ENCODE measurements around the gene MCC.

MCC gene

DNA sequence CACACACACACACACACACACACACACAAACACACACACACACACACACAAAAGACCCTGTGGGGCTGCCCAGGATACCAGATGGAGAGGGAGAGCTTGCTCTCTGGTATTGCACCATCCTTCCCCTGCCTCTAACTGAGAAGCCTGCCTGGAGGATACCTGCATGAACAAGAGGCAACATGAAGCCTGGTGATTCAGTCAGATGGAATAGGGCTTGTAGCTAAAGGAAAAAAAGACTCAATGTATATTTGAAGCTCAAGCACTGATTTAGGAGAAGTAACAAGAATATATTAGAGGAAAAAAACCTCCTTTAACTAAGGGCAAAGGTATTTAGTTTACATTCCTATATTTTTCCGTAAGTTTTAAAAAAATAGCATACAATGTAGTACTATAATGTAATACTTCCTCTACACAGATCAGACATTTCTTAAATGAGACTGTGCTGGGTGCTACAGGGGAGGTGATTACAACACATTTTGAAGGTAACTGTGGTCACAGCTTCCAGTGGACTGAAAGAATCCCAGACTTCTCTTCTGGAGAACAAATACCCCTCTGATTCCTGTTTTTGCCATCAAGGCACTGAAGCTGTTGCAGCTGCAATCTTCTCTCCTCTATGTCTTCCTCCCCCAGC is 342.4 kb downstream of the MCC start:
- DNase-seq (ENCODE audit: low spot score): no peak

DNA sequence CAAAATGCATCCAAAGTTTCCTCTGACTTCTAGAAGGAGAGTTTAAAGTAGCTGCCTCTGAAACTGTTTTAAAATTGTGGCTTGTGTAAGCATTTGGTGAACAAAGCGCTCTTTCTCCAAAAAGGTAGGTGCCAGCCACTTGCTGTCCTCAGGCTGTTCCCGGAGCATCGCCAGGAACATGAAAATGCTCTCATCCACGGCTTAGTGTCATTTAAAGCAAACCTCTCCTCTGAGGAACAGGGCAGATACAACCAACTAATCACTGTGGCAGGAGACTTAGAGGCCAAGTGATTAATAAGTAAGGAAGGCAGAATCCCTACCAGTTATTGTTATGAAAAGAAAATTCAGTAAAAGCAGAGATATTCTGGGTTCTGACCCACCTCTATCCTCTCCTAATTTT is 346.1 kb downstream of the MCC start:
- no peak for DNase-seq (ENCODE audit: low spot score)

DNA sequence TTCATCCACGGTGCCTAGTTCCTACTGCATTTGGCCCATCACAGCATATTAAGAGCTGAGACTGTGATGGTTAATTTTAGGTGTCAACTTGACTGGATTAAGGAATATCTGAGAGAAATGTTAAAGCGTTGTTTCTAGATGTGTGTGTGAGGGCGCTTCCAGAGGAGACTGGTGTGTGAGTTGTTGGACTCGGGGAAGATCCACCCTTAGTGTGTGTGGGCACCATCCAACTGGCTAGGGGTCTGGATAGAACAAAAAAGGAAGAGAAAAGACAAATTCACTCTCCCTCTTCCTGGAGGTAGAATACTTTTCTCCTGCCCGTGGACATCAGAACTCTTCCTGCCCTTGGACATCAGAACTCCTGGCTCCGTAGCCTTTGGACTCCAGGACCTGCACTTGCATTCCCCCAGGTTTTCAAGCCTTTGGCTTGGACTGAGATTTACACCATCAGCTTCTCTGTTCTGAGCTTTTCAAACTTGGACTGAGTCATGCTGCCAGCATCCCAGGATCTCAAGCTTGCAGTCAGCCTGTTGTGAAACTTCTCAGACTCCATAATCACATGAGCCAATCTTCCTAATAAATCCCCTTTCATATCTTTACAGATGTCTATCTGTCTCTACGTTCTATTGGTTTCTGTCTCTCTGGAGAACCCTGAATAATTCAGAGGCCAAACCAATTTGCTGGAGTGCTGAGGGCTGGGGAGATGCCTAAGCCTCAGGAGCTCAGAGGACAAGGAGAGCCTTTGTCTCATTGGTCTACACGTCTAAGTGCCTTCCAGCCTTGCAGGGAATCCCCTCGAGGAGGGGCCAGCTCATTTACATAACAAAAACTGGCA is 347.2 kb downstream of the MCC start:
- no peak for DNase-seq (ENCODE audit: low spot score)

DNA sequence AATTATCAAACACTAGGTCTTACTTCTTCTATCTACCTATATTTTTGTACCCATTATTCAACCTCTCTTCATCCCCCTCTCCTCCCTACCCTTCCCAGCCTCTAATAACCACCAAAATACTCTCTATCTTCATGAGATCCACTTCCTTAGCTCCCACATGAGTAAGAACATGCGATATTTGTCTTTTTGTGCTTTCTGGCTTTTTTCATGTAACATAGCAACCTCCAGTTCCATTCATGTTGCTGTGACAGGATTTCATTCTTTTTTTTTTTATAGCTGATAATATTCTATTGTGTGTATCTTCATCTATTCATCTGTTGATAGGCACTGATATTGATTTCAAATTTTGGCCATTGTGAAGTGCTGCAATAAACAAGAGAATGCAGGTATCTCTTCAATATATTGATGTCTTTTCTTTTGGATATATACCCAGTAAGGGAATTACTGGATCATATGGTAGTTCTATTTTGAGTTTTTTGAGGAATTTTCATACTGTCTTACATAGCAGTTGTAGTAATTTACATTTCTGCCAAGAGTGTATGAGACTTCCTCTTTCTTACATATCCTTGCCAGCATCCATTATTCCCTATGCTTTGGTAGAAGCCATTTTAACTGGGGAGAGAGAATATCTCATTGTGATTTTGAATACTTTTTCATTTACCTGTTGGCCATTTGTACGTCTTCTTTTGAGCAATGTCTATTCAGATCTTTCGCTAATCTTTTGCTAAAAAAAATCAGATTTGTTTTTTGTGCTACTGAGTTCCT is 354.9 kb downstream of the MCC start:
- DNase-seq (ENCODE audit: low spot score): no peak

DNA sequence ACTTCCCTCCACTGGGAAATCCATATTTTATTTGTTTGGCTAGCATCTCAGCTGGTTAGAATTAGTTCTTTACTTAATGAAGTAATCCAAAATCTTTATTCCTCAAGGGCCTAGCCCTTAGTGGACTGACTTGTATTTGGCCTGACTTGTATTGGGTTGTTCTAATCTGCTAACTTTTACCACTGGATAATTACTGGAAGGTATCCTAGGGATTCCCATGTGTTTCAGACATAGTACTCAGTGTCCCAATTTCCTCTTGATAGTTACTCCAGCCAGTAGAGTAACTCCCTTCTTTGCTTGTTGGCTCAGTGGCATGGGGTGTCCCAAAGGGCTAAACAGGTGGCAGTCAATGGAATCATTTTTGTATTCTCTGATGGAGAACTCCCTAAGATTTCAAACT is 355.7 kb downstream of the MCC start:
- no peak for DNase-seq (ENCODE audit: low spot score)

DNA sequence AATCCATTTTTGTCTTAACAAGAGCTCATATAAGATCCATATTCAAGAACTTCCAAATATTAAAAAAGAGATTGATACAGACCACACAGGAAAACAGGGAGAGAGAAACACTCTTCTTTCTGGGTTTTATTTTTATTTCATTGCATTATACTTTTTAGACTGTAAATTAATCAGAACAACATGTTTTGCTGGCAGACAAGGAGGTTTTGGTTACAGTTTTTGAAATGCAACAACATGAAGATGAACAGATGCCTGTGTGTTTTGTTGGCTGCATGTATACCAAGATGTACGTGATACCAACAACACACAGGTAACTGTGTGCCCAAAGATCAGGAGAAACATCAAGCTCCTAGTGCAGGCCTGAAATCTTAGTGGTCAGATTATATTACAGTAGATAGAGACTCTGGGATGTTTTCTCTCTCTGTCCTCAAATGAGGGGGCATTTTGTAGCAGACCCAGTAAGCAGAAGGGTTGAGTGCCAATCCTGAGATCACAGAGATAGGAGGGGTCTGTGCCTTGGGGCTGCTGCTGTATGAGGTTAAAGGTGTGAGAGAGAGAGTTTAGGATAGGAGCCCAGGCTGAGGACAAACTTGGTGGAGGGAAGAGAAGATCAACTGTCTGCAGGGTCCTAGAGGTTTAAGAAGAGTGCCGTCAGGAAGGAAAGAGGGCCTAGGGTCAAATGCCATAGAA is 359.5 kb downstream of the MCC start:
- DNase-seq (ENCODE audit: low spot score): no peak

DNA sequence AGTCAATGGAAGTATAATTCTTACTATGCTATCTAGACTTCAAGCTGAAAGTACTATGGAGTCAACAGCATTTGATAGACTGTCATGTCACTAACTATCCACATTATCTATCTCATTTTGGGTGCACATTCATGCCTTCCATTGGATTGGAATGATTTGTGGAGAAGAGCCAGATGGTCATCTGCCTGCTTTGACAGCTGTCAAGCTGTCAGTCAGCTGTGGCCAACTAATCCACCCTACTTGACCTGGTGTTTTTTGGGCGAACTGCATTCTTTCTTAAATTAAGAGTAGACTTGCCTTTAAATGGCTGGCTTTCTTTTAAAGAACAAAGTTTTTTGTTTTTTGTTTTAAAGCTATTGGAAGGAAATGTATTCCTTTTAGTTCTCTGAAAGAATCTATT is 360.2 kb downstream of the MCC start:
- no peak for DNase-seq (ENCODE audit: low spot score)

DNA sequence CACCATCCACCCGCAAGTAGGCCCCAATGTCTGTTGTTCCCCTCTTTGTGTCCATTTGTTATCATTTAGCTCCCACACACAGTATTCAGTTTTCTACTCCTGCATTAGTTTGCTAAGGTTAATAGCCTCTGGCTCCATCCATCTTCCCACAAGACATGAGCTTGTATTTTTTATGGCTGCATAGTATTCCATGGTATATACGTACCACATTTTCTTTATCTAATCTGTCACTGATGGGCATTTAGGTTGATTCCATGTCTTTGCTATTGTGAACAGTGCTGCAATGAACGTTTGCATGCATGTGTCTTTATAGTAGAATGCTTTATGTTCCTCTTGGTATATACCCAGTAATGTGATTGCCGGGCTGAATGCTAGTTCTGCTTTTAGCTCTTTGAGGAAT is 361.2 kb downstream of the MCC start:
- DNase-seq (ENCODE audit: low spot score): no peak

DNA sequence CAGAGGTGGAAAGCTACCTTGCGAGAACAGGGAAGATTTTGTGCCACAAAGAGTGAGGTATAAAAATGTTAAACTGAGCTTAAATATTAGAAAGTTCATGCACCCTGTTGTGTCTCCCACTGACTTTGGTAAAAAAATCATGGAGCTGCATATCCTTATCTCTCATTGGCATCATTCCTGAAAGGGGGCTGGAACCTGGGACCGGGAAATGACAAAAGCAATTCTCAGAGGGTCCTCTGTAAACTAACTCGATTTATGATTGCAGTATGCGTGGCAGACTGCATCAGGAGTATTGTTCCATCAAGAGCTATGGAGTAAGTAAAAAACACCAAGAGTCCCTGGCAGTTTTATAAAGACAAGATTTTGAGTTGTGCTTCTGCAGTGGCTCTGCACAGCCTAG is 362.9 kb downstream of the MCC start:
- DNase-seq (ENCODE audit: low spot score): no peak

DNA sequence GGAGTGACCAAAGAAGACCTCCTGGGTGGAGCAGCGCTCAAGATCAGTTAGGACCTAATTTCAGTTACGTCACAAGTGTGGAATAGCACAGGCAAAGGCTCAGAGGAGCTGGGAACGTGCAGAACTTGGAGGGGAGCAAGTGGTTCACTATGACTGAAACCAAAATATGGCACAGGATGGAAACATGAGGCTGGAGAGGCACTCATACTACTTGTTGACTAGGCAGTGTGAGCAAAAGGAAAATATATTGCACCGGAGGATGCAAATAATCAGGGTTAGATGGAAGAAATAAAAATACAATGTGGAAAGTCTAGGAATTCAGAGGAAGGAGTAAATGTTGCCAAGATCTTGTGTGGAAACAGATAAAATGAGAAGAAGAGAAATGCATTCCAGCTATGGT is 363.3 kb downstream of the MCC start:
- DNase-seq (ENCODE audit: low spot score): no peak

DNA sequence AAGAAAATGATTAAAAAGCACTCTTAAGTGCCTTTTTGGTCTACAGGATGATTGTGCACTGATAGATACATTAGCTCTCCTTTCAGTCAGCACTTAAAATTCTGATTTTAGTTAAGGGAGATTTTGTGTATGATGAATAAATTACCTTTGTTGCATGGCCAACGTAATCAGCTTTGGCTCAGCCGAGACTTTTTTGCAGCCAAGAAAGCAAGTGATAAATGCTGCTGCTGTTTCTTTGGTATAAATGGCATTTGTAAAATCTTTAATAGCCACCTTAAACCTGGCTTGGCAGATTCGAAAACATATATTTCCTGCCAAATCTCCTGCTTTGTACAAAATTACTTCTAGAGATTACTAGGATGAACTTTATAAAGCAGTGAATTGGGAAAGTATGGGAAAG is 364.0 kb downstream of the MCC start:
- DNase-seq (ENCODE audit: low spot score): no peak

DNA sequence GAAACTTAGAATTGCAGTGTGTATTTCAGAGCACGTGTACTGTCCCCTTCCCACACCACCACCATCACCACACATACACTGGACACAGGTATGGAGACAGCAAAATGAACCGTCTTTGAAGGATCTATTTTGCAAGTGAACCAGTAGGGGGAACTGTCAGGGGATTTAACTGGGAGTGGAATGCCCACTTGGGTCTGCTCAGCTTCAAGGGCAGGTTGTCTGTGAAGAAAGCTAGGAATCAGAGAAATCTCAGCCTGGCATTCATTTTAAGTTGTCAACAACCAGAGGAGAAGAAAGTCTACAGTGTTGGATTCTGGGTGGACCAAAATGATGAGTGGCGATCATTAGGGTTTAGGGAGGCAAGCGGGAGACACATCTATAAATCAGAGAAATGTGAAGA is 364.6 kb downstream of the MCC start:
- DNase-seq (ENCODE audit: low spot score): no peak

DNA sequence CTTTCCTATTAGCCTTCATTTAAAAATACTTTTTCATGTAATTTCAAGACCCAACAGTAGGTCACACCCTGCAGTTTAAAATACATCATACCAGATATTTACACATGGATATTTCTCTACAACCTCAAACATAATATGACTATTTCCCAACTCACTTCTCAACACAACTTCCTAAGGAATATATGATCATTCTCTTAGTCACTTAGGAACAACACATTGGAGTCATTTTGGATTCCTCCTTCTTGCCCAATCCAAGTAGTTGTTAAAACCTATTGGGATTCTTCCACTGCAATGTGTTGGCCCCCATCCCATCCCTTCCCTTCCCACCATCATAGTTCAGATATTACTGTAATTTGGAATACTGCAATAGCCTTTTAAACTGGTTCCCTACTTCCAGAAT is 366.2 kb downstream of the MCC start:
- peak; percentile 13 for DNase-seq (ENCODE audit: low spot score)

DNA sequence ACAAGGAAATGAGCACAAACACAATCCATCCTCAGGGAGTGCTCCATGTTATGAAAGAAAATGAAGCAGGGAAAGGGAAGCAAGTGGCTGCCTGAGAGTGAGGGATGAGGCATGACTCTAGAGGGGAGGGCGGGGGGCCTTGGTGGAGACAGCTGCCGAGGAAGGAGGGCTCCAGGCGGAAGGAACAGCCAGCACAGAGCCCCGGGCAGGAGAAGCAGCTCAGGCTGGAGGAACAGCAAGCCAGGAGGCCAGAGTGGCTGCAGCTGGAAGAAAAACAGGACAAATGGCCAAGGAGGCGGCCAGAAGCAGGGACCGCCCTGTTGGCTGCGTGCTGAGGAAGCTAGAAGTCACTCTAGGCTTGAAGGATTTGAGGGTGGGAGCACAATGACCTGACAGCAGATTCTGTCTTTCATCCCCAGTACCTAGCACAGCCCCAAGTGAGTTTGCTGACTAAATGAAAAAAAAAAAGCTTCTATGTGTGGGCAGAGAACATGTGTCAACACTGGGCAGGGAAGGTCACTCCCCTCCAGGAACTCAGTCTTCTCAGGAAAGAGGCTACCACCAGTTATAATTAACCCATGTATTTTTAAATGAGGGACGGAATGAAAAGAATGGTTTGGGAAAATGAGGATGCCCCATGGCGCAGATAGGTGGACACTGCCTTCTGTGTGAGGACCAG is 368.9 kb downstream of the MCC start:
- no peak for DNase-seq (ENCODE audit: low spot score)

DNA sequence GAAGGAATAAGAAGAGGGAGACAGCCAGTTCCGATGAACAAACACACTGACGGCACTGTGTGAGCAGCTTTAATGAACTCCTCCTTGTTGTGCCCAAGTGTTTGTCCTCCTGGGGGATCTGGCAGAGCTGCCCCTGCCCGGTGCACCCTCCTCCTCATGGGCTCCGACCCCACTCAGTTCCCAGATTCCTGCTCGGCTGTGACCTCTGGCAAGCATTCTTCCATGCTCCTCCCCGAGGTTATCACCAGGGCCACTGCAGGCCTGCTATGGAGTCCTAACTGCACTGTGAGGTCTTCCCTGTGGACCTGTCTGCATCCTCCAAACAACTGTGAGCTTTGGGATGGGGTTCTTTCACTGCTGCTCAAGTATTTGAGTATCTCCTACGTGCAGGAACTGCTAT is 369.5 kb downstream of the MCC start:
- no peak for DNase-seq (ENCODE audit: low spot score)

DNA sequence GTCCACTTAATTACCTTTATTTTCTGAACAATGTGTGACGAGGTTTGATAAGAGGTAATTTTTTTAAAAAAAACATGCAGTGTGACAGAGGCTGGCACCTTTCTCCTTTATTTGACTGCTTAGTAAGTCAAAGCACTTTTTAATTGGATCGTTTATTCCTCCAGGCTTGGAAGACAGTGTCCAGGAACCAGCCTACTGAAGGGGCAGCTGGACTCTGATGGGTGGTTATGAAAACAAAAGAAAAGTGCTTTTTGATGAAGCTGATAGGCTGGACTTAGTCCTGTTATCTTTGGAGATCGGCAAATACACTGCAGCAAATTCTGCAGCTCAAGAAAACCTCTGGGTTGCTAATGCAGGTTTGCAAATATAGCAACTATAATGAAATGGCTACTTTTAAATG is 370.0 kb downstream of the MCC start:
- no peak for DNase-seq (ENCODE audit: low spot score)

DNA sequence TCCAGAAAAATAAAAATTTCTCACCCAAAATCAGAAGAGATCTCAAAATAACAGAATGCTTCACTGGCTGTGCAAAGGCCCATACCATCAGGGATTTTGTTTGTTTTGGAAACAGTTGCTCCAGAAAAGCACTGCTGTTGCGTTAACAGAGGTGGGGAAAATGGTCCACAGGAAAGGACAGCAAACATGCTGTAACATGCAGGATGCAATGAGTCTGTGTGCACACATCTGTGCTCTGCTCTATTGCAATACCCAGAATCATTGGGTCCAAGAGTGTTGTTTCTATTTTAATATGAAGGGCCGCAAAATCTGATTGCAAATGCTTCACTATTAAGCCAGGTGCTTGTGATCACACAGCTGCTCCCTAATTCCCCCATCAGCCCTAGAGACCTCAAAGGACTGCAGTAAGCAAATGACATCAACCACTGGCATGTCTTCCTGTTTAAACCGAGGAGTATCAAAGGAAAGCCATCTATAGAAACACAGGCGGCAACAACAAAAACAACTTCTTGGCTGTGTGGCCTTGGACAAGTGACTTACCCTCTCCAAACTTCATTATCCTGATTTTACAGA is 370.6 kb downstream of the MCC start:
- no peak for DNase-seq (ENCODE audit: low spot score)

DNA sequence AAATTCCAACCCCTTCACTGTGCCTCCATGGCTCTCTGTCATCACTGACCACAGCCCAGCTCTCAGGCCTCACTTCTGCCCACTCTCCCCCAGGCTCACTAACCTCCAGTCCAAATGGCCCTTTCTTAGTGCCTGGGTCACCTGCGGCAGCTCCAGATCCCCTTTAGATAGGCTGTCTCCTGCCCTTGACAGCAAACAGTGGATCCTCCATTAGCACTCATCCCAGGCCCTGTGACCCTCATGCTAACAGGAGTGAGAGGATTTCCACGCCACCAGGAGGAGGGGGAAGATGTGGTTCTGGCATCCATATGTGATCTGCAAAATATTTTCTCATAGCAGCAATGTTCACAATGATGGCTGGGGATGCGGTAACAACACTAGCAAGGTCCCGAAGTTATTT is 372.3 kb downstream of the MCC start:
- DNase-seq (ENCODE audit: low spot score): no peak

DNA sequence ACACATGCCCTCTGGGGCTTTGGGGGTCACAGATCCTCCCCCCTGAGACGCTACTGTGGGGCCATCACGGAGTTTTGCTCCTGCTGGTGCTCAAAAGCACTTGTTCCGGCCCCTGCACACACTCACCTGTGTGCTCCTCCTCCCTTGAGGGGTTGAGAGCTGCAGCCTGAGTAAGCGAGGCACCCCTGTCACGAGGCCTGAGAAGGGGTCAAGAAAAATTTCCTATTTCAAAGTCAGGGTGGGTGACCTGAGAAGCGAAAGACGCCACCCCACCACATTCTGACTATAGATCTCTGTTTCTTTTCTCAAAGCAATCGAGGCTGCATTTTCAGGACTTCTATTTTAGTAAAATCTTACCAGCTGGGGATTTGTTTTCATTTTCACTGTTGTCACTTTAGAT is 373.2 kb downstream of the MCC start:
- no peak for DNase-seq (ENCODE audit: low spot score)

DNA sequence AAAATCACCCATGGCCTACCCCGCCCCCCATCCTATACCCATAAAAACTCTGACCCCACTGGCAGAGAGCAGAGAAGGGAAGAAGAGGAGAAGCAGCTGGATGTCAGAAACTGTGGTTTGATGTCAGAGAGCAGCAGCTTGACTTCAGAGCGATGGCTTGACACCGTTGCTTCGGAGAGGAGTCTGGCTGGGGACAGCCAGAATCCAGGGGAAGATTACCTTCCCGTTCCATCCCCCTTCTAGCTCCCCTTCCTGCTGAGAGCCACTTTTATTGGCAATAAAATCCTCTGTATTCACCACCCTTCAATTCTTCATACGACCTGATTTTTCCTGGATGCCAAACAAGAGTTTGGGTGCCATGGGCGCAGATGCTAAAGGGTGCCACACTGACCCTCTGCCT is 373.7 kb downstream of the MCC start:
- no peak for DNase-seq (ENCODE audit: low spot score)

DNA sequence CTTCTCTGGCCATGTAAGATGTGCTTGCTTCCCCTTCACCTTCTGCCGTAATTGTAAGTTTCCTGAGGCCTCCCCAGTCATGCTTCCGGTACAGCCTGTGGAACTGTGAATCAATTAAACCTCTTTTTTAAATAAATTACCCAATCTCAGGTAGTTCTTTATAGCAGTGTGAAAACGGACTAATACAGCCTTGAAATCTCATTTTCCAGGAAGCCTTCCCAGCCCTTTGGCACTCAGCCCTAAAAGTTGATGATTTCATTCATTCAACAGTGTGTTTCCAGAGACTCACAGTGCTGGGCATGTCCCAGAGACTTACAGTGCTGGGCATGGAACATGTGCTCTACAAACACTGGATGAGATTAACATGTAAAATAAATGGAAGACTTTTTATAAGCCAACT is 375.8 kb downstream of the MCC start:
- no peak for DNase-seq (ENCODE audit: low spot score)

DNA sequence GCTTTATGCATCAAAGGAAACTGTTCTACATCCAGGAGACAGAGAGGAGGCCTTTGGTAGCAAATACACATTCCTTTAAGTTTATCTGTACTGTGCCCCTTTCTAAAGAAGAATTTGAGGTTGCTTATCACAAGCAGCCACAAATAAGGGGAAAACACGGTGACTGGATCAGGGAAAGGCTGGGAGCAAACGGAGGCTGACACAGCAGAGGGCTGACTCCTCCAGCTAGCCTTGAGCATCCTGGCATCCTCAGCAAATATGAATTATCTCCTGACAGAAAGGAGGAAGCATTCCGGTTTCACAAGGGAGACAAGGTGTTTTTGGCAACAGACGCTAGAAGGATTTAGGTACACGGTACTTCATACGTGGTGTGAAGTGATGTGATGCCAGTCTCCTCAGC is 378.1 kb downstream of the MCC start:
- no peak for DNase-seq (ENCODE audit: low spot score)
